Trophoblast cell (in vitro differentiated cells and primary cell): ENCODE data around the gene OXTR.

Experiments
- DNase-seq, 2 donors: peaks; one replicate each; pipeline ENCODE4 v3.0.0-alpha.2; 2016
- H2AFZ ChIP-seq: 2 replicates; pipeline ENCODE4 v1.6.1; 2013; ENCODE audit warnings: low read length, moderate library complexity, mild to moderate bottlenecking; ENCODE audit not compliant: insufficient read depth, poor library complexity
- H2AK5ac ChIP-seq: 2 replicates; pipeline ENCODE4 v1.6.1; 2013; ENCODE audit warnings: mild to moderate bottlenecking, low read length
- H2BK120ac ChIP-seq: 2 replicates; pipeline ENCODE4 v1.6.1; 2013; ENCODE audit warnings: low read length, mild to moderate bottlenecking, moderate library complexity; ENCODE audit not compliant: insufficient read depth, poor library complexity
- H2BK12ac ChIP-seq: 2 replicates; pipeline ENCODE4 v1.6.1; 2013; ENCODE audit warnings: mild to moderate bottlenecking, low read length, moderate library complexity
- H2BK5ac ChIP-seq: 2 replicates; pipeline ENCODE4 v1.6.1; 2013; ENCODE audit warnings: low read length, low read depth, moderate library complexity, mild to moderate bottlenecking; ENCODE audit not compliant: poor library complexity
- H3K14ac ChIP-seq: 2 replicates; pipeline ENCODE4 v1.6.1; 2013; ENCODE audit warnings: mild to moderate bottlenecking, low read length
- H3K18ac ChIP-seq: 2 replicates; pipeline ENCODE4 v1.6.1; 2013; ENCODE audit warnings: mild to moderate bottlenecking, low read length
- H3K23ac ChIP-seq: 2 replicates; pipeline ENCODE4 v1.6.1; 2013; ENCODE audit warnings: low read length
- H3K27ac ChIP-seq: 2 replicates; pipeline ENCODE4 v1.5.1; 2013; ENCODE audit warnings: low read depth, mild to moderate bottlenecking, inconsistent platforms, low read length, moderate library complexity
- H3K27me3 ChIP-seq: 2 replicates; pipeline ENCODE4 v1.6.1; 2013; ENCODE audit warnings: inconsistent platforms, mild to moderate bottlenecking, low read length, moderate library complexity; ENCODE audit not compliant: insufficient read depth
- H3K36me3 ChIP-seq, 2 experiments: 1 replicate in 1 of 2; 2 replicates in 1 of 2; pipeline ENCODE4 v1.6.1; 2013; ENCODE audit warnings: low read length in 2 of 2, mild to moderate bottlenecking in 2 of 2, moderate library complexity in 1 of 2; ENCODE audit not compliant: insufficient read depth in 2 of 2, control insufficient read depth in 1 of 2
- H3K4ac ChIP-seq: 2 replicates; pipeline ENCODE4 v1.6.1; 2013; ENCODE audit warnings: low read depth, mild to moderate bottlenecking, low read length, moderate library complexity
- H3K4me1 ChIP-seq, 2 experiments: 1 replicate in 1 of 2; 2 replicates in 1 of 2; pipeline ENCODE4 v1.6.1; 2013; ENCODE audit warnings: low read length in 2 of 2, mild to moderate bottlenecking in 2 of 2, moderate library complexity in 1 of 2; ENCODE audit not compliant: insufficient read depth in 2 of 2, control insufficient read depth in 1 of 2
- H3K4me2 ChIP-seq: 2 replicates; pipeline ENCODE4 v1.6.1; 2013; ENCODE audit warnings: inconsistent platforms, mild to moderate bottlenecking, low read length, moderate library complexity
- H3K4me3 ChIP-seq: 2 replicates; pipeline ENCODE4 v1.5.1; 2013; ENCODE audit warnings: mild to moderate bottlenecking, low read depth, low read length, inconsistent platforms
- H3K79me1 ChIP-seq: one replicate; pipeline ENCODE4 v1.6.1; 2013; ENCODE audit warnings: low read length
- H3K79me2 ChIP-seq: 2 replicates; pipeline ENCODE4 v1.6.1; 2013; ENCODE audit warnings: low read length, mild to moderate bottlenecking; ENCODE audit not compliant: control insufficient read depth, insufficient read depth, poor library complexity
- H3K9ac ChIP-seq: 2 replicates; pipeline ENCODE4 v1.6.1; 2013; ENCODE audit warnings: mild to moderate bottlenecking, low read length
- H3K9me3 ChIP-seq: 2 replicates; pipeline ENCODE4 v1.6.1; 2013; ENCODE audit warnings: low read depth, mild to moderate bottlenecking, control low read depth, inconsistent platforms, low read length; ENCODE audit not compliant: insufficient read depth
- H4K12ac ChIP-seq: 2 replicates; pipeline ENCODE4 v1.6.1; 2013; ENCODE audit warnings: low read depth, mild to moderate bottlenecking, low read length, moderate library complexity
- H4K8ac ChIP-seq: 2 replicates; pipeline ENCODE4 v1.6.1; 2013; ENCODE audit warnings: low read depth, mild to moderate bottlenecking, low read length, moderate library complexity
- H4K91ac ChIP-seq: one replicate; pipeline ENCODE4 v1.6.1; 2013; ENCODE audit warnings: low read depth, mild to moderate bottlenecking, low read length, moderate library complexity
- WGBS: extraction: QIAGEN DNeasy Blood & Tissue Kit; methylation state at CpG from one replicate; pipeline ENCODE4 v1.1.7; 2013; ENCODE audit warnings: missing lambda C conversion rate; ENCODE audit not compliant: insufficient read length, insufficient coverage; ENCODE audit errors: extremely low coverage; 5-methylcytosine and 5-hydroxymethylcytosine counted together

Gene OXTR

GRCh38 chr3:8776406-8776805 is 7.0 kb upstream of the OXTR start:
- Histone ChIP-seq H3K23ac (no peak overlapping the region), H3K4me2 (no peak overlapping the region), H3K79me2 (no peaks in the 10 kb centered on the region), H3K4ac (no peak overlapping the region), H2BK120ac (no peak overlapping the region), H3K27ac (peak overlapping the region; percentile 42), H4K91ac (no peak overlapping the region), H3K79me1 (peaks cover 2% of the 10 kb centered on the region), H2BK5ac (no peak overlapping the region), H4K12ac (no peak overlapping the region), H2BK12ac (no peak overlapping the region), H3K27me3 (no peaks in the 10 kb centered on the region), H3K36me3 (no peaks in the 10 kb centered on the region), H3K18ac (no peak overlapping the region), H2AK5ac (no peak overlapping the region), H3K14ac (no peak overlapping the region), H3K9me3 (no peaks in the 10 kb centered on the region), H3K4me1 (peaks cover 2 to 14% of the 10 kb centered on the region in 2 experiments), H4K8ac (no peak overlapping the region), H3K9ac (no peak overlapping the region), H2AFZ (no peak overlapping the region), H3K4me3 (no peak overlapping the region)
- no CpG with 5 or more reads among the region's 4 CpGs for WGBS
- DNase-seq = peak; percentile 87 to 94

- Histone ChIP-seq H3K79me1 (peaks cover 2% of the 10 kb centered on the region), H3K79me2 (no peaks in the 10 kb centered on the region), H3K27ac (no peak overlapping the region), H4K8ac (no peak overlapping the region), H3K4me2 (no peak overlapping the region), H3K4me1 (peaks cover 2 to 14% of the 10 kb centered on the region in 2 experiments), H3K36me3 (no peaks in the 10 kb centered on the region), H3K9me3 (no peaks in the 10 kb centered on the region), H4K91ac (no peak overlapping the region), H3K23ac (no peak overlapping the region), H3K27me3 (no peaks in the 10 kb centered on the region), H3K9ac (no peak overlapping the region), H3K4me3 (no peak overlapping the region), H3K18ac (no peak overlapping the region), H4K12ac (no peak overlapping the region), H2AFZ (no peak overlapping the region), H3K4ac (no peak overlapping the region), H2BK5ac (no peak overlapping the region), H2AK5ac (no peak overlapping the region), H2BK120ac (no peak overlapping the region), H2BK12ac (peak overlapping the region; percentile 29), H3K14ac (no peak overlapping the region)
- no CpG with 5 or more reads among the region's 6 CpGs for WGBS
- DNase-seq = peak; percentile 53 to 77
Measured at GRCh38 chr3:8775602-8776001, 6.2 kb upstream of the OXTR start.

- Histone ChIP-seq H3K14ac (no peak overlapping the region), H3K79me2 (no peaks in the 10 kb centered on the region), H2BK120ac (no peak overlapping the region), H4K91ac (no peak overlapping the region), H4K12ac (no peak overlapping the region), H2BK5ac (no peak overlapping the region), H3K4me2 (no peak overlapping the region), H3K36me3 (no peaks in the 10 kb centered on the region), H3K23ac (no peak overlapping the region), H3K4me3 (no peak overlapping the region), H3K4me1 (peaks cover 2 to 14% of the 10 kb centered on the region in 2 experiments), H3K27ac (no peak overlapping the region), H3K9ac (no peak overlapping the region), H2AK5ac (no peak overlapping the region), H2BK12ac (no peak overlapping the region), H3K9me3 (no peaks in the 10 kb centered on the region), H3K27me3 (no peaks in the 10 kb centered on the region), H4K8ac (no peak overlapping the region), H3K4ac (no peak overlapping the region), H2AFZ (no peak overlapping the region), H3K79me1 (peaks cover 2% of the 10 kb centered on the region), H3K18ac (no peak overlapping the region)
- no peak for DNase-seq
- WGBS = no CpG with 5 or more reads among the region's 5 CpGs
Measured at GRCh38 chr3:8775181-8775580, 5.8 kb upstream of the OXTR start.

GRCh38 chr3:8773941-8774542 is 4.6 kb upstream of the OXTR start:
- Histone ChIP-seq H2AK5ac (no peak overlapping the region), H3K27ac (no peak overlapping the region), H3K9ac (no peak overlapping the region), H3K9me3 (peaks cover under 1% of the 10 kb centered on the region), H2AFZ (no peak overlapping the region), H4K91ac (no peak overlapping the region), H3K79me2 (no peaks in the 10 kb centered on the region), H3K36me3 (no peaks in the 10 kb centered on the region), H3K4me2 (no peak overlapping the region), H3K27me3 (peaks cover 2% of the 10 kb centered on the region), H3K4me3 (no peak overlapping the region), H3K23ac (no peak overlapping the region), H3K4me1 (peaks cover 3 to 16% of the 10 kb centered on the region in 2 experiments), H4K8ac (no peak overlapping the region), H3K4ac (no peak overlapping the region), H2BK12ac (no peak overlapping the region), H3K18ac (no peak overlapping the region), H2BK5ac (no peak overlapping the region), H3K79me1 (peaks cover 2% of the 10 kb centered on the region), H3K14ac (no peak overlapping the region), H4K12ac (no peak overlapping the region), H2BK120ac (no peak overlapping the region)
- DNase-seq = peak in 1 of 2 donors; percentile 16
- WGBS = no CpG with 5 or more reads among the region's 5 CpGs
